ENCODE results near the gene COL2A1.

COL2A1 gene

DNA sequence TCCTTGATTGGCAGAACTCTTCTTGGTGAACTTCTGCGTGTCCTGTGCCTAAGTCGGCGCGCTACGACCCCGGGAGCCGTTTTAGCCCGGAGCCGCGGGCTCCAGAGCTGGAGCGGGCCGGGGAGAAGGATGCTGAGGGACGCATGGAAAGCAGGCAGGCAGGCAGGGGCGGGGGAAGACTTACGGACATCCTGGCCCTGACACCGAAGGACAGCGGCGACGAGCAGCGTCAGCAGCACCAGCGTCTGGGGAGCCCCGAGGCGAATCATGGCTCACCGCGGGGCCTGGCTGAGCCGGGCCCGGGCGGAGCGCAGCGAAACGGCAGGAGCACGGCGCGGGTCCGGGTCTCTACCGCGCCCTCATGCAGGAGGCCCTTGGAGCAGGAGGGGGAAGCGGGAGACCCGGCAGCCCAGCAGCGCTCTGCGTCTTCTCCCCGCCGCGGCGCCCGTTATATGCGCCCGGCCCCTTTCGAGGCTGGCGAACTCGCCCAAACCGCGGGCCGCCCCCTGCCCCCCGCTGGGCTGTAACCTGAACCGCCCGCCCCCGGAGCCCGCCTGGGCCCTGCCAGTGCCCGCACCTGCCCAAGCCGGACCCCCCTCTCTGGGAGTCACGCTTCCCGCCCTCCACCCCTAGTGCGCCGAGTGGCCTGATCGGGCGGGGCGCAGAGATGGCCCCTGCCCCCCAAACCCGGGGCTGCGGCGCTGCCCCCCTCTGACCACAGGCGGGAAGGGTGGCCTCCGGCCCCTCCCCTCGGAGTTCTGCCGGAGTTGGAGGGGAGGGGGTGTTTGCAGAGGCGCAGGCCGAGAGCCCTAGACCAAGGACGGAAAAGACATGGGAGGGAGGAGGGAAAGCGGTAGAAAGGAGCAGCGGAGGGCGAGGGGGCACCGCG, at the start of gene COL2A1:
COL2A1 (minus strand) TSS at position 424 of the 889 bp plus-strand sequence; CDS start at position 269, 155 bp downstream.
- no peaks in the 10 kb centered on the region for H3K36me3 ChIP-seq (ENCODE audit: insufficient read depth, low read length)
- H3K27ac ChIP-seq, result no peak within 1 kb of the TSS
- no peak within 1 kb of the TSS for H3K9ac ChIP-seq (ENCODE audit: insufficient read length)
- TF ChIP-seq FOXP2 (optimal IDR thresholded peaks at IDR 0.05; ENCODE audit: control extremely low read depth, extremely low read length, insufficient read depth), result no peak
- TF ChIP-seq EZH2 (IDR thresholded peaks at IDR 0.05), result no peak
- no peak for TF ChIP-seq POLR2AphosphoS5 (IDR thresholded peaks at IDR 0.05; ENCODE audit: borderline replicate concordance, low read depth, low read length)
- H3K4me3 ChIP-seq, result peak within 1 kb of the TSS; percentile 88
- no peaks in the 10 kb centered on the region for H3K9me3 ChIP-seq (ENCODE audit: low read depth, low read length)
- no peak for DNase-seq (ENCODE audit: low read depth, low spot score)

DNA sequence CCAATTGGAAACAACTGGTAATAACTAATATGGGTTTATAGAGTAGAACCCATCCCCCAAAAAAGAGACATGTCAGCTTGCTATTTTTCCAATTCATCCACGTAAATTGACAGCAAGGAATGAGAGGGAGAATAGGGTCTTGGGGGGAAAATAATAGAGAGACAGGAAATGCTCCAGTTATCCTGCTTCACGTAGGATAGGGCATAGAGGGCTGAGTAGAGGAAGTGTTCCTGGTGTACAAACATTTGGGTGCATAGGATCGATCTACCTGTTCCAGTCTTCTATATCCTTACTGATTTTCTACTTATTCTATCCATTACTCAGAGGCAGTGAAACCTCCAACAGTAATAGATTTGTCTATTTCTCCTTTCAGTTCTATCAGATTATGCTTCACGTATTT, 49.6 kb upstream of the COL2A1 start:
- no peak for DNase-seq (ENCODE audit: low read depth, low spot score)
- peaks cover 17% of the 10 kb centered on the region for H3K36me3 ChIP-seq (ENCODE audit: insufficient read depth, low read length)
- TF ChIP-seq FOXP2 (optimal IDR thresholded peaks at IDR 0.05; ENCODE audit: control extremely low read depth, extremely low read length, insufficient read depth) (no peak), EZH2 (IDR thresholded peaks at IDR 0.05) (no peak), POLR2AphosphoS5 (IDR thresholded peaks at IDR 0.05; ENCODE audit: borderline replicate concordance, low read depth, low read length) (no peak)
- no peak overlapping the region for H3K4me3 ChIP-seq
- no peaks in the 10 kb centered on the region for H3K9me3 ChIP-seq (ENCODE audit: low read depth, low read length)
- no peak overlapping the region for H3K9ac ChIP-seq (ENCODE audit: insufficient read length)
- no peak overlapping the region for H3K27ac ChIP-seq

DNA sequence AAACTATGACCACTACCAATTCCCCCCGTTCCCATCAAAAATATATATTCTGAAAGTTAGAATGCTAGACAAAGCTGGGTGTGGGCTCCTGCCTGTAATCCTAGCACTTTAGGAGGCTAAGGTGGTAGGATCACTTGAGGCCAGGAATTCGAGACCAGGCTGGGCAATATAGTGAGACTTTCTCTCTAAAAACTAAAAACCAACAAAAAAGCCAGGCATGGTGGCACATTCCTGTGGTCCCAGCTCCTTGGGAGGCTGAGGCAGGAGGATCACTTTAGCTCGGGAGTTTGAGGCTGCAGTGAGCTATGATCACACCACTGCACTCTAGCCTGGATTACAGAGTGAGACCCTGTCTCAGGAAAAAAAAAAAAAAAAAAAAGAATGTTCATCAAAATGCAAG, 48.8 kb upstream of the COL2A1 start:
- Histone ChIP-seq H3K27ac (no peak overlapping the region), H3K4me3 (no peak overlapping the region), H3K9me3 (ENCODE audit: low read depth, low read length) (no peaks in the 10 kb centered on the region), H3K9ac (ENCODE audit: insufficient read length) (no peak overlapping the region), H3K36me3 (ENCODE audit: insufficient read depth, low read length) (peaks cover 18% of the 10 kb centered on the region)
- TF ChIP-seq FOXP2 (optimal IDR thresholded peaks at IDR 0.05; ENCODE audit: control extremely low read depth, extremely low read length, insufficient read depth), result no peak
- TF ChIP-seq POLR2AphosphoS5 (IDR thresholded peaks at IDR 0.05; ENCODE audit: borderline replicate concordance, low read depth, low read length), result no peak
- no peak for TF ChIP-seq EZH2 (IDR thresholded peaks at IDR 0.05)
- DNase-seq (ENCODE audit: low read depth, low spot score), result no peak

DNA sequence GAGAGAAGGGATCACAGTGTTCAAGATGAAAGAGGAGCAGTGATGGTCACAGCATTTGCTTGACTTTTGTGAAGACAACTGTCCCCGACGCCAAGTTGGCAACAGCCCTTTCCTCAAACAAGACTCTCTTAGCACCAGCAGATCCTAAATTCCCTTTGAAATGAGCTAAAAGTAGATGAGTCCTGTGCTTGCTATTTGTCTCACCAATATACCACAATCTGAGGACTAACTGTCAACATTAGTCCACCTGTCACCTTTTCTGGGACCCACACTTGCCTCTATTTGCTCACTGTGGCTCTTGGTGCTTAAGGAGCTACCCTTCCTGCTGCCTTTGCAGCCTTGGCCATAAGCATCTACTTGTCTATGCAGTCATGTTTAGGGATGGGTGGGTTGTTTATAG, 47.4 kb upstream of the COL2A1 start:
- Histone ChIP-seq H3K9me3 (ENCODE audit: low read depth, low read length) (no peaks in the 10 kb centered on the region), H3K27ac (no peak overlapping the region), H3K9ac (ENCODE audit: insufficient read length) (no peak overlapping the region), H3K4me3 (no peak overlapping the region), H3K36me3 (ENCODE audit: insufficient read depth, low read length) (peaks cover 33% of the 10 kb centered on the region)
- DNase-seq (ENCODE audit: low read depth, low spot score), result no peak
- TF ChIP-seq POLR2AphosphoS5 (IDR thresholded peaks at IDR 0.05; ENCODE audit: borderline replicate concordance, low read depth, low read length), result no peak
- TF ChIP-seq EZH2 (IDR thresholded peaks at IDR 0.05), result no peak
- TF ChIP-seq FOXP2 (optimal IDR thresholded peaks at IDR 0.05; ENCODE audit: control extremely low read depth, extremely low read length, insufficient read depth), result no peak

DNA sequence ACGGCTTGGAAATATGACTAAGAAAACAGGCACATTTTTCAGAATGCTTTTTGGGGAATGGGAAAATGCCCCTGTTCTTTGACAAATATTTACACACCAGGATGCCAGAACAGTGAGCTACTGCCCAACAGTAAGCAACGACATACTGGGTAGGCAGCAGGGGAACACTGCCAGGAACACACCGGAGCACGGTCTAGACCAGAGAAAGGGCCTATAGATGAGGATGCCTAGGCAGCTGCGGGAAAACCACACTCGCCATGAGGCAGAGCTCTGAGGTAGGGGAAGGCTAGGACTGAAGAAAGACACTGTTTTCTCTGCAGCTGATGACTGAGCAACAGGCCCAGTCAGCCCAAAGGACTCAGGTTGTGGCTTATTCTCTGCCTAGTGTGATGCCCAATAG, 45.9 kb upstream of the COL2A1 start:
- Histone ChIP-seq H3K4me3 (no peak overlapping the region), H3K27ac (no peak overlapping the region), H3K9me3 (ENCODE audit: low read depth, low read length) (no peaks in the 10 kb centered on the region), H3K36me3 (ENCODE audit: insufficient read depth, low read length) (peaks cover 45% of the 10 kb centered on the region), H3K9ac (ENCODE audit: insufficient read length) (no peak overlapping the region)
- DNase-seq (ENCODE audit: low read depth, low spot score), result no peak
- TF ChIP-seq FOXP2 (optimal IDR thresholded peaks at IDR 0.05; ENCODE audit: control extremely low read depth, extremely low read length, insufficient read depth) (no peak), EZH2 (IDR thresholded peaks at IDR 0.05) (no peak), POLR2AphosphoS5 (IDR thresholded peaks at IDR 0.05; ENCODE audit: borderline replicate concordance, low read depth, low read length) (no peak)

DNA sequence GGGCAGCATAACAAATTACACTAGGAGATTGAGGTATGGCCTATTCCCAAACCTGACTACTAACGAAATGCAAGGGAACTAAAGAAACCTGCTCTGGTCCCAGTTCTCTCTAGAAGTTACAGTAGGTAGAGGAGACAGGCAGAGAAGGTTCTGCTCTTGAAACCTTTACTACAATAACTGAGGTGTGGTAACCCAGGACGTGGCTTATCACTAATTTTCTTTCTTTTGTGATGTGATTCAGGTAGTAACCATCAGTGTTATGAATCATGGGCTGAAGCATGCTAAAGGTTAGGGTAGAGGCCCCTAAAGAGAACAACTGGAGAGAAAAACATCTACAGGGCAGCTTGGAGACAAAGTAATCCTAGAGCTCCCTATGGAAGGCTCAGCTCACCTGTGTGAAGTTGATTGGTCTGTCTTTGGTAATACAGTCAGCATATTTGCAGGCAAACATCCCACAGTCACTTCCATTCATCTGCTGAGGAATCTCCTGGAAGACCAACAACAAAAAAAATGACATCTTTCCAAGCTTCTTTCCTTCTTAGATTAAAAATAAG, 41.8 kb upstream of the COL2A1 start:
- Histone ChIP-seq H3K9ac (ENCODE audit: insufficient read length) (no peak overlapping the region), H3K36me3 (ENCODE audit: insufficient read depth, low read length) (peaks cover 57% of the 10 kb centered on the region), H3K9me3 (ENCODE audit: low read depth, low read length) (no peaks in the 10 kb centered on the region), H3K27ac (no peak overlapping the region), H3K4me3 (no peak overlapping the region)
- no peak for DNase-seq (ENCODE audit: low read depth, low spot score)
- TF ChIP-seq EZH2 (IDR thresholded peaks at IDR 0.05) (no peak), FOXP2 (optimal IDR thresholded peaks at IDR 0.05; ENCODE audit: control extremely low read depth, extremely low read length, insufficient read depth) (no peak), POLR2AphosphoS5 (IDR thresholded peaks at IDR 0.05; ENCODE audit: borderline replicate concordance, low read depth, low read length) (no peak)

DNA sequence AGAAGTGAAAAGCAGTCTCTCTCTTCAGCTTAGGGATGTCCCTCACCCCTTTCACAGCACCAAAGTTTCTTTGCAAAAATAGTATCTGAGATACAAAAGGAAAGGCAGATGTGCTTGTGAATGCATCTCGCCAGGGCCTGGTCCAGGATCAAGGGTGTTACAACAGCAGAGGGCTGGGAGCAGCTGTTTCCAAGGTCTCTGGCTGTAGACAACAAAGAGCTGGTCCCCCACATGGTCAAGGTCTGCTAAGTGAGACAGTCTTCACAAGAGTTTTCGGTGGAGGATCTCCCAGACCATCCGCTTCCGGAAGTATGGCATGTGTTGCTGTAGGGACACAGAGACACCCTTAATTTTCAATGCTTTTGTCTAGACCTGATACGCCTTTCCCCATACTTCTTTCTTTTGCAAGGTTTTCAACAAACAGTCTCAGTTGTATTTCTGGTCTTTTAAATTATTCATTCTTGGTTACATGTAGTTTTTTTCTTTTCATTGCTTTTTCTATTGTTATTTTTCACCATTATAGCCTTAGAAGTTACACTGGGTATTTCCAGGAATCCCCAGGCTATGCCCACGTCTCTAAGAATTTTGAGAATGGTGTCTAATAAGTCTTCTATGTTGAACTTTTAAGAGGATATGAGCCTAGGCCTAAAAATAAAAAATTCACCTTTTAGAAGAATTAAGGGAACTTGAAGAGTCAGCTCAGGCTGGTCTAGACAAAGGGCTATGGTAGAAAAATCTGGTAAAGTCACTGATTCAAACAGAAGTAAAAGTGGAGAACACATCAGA, 41.0 kb upstream of the COL2A1 start:
- no peaks in the 10 kb centered on the region for H3K9me3 ChIP-seq (ENCODE audit: low read depth, low read length)
- H3K9ac ChIP-seq (ENCODE audit: insufficient read length), result no peak overlapping the region
- no peak overlapping the region for H3K27ac ChIP-seq
- DNase-seq (ENCODE audit: low read depth, low spot score), result no peak
- no peak overlapping the region for H3K4me3 ChIP-seq
- H3K36me3 ChIP-seq (ENCODE audit: insufficient read depth, low read length), result peaks cover 57% of the 10 kb centered on the region
- TF ChIP-seq POLR2AphosphoS5 (IDR thresholded peaks at IDR 0.05; ENCODE audit: borderline replicate concordance, low read depth, low read length), result no peak
- TF ChIP-seq FOXP2 (optimal IDR thresholded peaks at IDR 0.05; ENCODE audit: control extremely low read depth, extremely low read length, insufficient read depth), result no peak
- no peak for TF ChIP-seq EZH2 (IDR thresholded peaks at IDR 0.05)

DNA sequence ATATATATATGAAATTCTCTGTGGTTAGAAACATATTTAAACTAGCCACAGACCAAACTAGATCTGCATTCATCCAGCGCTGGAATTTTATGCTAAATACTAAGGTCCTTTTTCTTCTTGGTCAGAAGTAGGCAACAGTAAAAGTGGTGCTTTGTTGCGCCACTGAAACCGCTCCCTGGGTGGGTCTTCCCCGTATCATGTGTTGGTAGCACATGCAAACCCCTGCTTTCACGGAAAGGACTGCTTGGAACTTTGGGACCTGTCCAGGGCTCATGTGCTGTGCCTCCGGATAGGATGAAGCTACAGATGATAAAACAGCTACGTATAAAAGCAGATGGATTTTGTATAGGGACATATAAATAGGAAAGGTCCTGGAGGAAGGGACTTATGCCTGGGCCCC, 40.1 kb upstream of the COL2A1 start:
- no peak for TF ChIP-seq EZH2 (IDR thresholded peaks at IDR 0.05)
- Histone ChIP-seq H3K27ac (no peak overlapping the region), H3K9me3 (ENCODE audit: low read depth, low read length) (no peaks in the 10 kb centered on the region), H3K4me3 (no peak overlapping the region), H3K9ac (ENCODE audit: insufficient read length) (no peak overlapping the region), H3K36me3 (ENCODE audit: insufficient read depth, low read length) (peaks cover 55% of the 10 kb centered on the region)
- DNase-seq (ENCODE audit: low read depth, low spot score), result no peak

Data from SK-N-MC (cell line).